GM18909 (cell line): ENCODE results near the gene RBMXL3.

Experiments
- ATAC-seq: cut with Tn5 transposase; IDR thresholded peaks from one replicate; pipeline ENCODE4 v1.9.1; 2021; ENCODE audit warnings: mild to moderate bottlenecking; ENCODE audit not compliant: unreplicated experiment, poor library complexity

The RBMXL3 gene

DNA sequence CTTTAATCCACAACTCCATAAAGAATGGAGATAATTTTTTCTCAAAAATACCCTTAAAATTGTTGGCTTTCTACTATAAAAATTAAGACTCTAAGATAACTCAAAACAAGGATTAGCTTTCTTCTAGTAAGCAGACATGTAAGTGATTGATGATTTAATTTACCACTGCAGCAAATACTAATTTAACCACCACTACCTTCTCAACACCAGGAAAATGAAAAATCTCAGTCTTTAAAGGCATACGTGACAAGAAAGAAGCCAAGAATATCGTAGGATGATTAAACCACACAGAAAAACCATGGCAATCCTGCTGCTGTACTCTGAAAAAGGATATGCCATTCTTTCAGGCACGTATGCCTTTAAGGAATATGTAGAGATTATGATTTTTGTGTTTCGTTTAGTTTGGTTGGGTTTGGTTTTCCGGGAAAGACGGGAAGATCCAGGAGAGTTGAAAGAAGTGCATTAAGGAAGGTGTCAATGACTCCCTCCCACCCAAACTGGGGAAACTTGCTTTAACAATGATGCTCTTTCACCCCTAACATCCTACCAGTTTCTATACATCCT lies 43.8 kb downstream of the RBMXL3 start:
- no peak for ATAC-seq

DNA sequence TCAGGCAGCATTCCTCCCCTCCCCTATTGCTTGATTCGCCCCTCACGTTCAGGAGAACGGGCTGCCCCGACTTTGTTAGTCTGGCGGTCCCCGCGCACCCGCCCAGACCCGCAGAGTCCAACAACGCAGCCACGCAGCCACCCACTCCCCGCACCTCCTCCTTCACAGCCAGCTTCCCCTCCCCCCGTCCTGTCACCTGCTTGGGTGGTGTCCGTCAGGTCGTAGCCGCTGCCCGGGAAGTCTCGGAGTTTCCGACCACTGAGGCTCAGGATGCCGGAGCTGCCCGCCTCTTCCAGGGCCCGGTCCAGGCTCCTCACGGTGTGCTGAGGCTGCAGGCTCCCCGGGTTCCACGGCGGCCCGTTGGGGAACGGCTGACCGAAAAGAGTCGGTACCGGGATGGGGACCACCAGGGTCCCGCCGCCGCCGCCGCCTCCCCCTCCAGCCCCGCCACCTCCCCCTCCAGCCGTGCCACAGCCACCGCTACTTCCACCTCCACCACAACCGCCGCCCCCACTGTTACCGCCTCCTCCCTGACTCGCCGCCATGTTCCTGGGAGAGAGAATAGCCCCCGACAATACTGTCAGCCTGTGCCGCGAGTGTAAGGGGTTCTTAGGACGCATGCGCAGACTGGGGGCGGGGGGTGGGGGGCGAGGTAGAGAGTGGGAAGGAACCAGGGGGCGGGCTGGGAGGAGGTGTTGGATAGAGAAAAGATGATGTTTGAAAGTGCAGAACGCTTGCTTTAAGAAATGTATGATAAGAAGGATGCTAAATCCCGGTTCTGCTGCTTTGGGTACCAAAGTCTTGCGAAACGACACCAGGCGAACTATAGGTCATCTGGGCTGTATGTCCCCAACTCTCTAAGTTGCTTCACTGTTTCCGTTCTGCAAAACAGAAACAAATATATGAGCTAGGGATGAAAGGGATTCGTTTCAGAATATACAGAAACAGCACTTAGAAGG lies 44.6 kb downstream of the RBMXL3 start, which contains the start of gene LRCH2:
TSS of gene LRCH2 (minus strand) at position 600 of the 959 bp plus-strand sequence. CDS start at position 545, 55 bp downstream.
- ATAC-seq: no peak

DNA sequence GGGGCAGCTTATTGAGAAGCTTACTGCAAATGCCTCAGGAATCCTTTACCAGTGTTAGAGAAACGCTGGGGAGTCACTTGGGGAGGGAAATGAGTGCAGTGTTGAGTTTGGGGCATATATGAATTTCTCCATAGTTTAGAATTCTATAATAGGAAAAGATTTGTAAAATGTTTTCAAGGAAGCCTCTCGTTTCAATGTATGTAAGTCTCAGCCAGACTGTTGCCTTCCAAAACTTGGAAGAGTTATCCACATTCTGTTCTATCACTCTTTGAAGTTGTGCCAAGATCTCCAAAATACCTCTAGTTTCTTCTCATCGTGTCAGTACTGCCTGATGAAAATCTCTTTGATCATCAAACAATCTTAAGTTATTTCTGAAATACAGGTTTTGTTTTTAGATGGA lies 45.3 kb downstream of the RBMXL3 start:
- ATAC-seq: no peak

DNA sequence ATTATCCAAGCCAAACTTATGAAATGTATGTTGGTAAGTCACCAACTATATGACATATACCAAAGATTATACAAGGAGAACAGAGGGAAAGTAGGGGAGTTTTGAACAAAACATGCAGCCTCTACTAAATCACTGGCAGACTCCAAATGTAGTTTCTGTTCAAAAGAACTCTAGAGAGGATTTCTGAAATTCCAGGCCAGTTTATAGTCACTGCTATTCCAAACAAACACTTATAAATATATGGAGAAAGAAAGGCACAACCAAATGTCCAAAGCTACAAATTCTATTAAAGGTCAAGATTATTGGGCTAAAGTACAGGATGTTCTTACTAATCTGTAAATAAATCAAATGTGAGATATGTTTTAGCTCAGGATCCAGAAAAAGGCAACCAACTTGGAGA lies 47.4 kb downstream of the RBMXL3 start:
- no peak for ATAC-seq

DNA sequence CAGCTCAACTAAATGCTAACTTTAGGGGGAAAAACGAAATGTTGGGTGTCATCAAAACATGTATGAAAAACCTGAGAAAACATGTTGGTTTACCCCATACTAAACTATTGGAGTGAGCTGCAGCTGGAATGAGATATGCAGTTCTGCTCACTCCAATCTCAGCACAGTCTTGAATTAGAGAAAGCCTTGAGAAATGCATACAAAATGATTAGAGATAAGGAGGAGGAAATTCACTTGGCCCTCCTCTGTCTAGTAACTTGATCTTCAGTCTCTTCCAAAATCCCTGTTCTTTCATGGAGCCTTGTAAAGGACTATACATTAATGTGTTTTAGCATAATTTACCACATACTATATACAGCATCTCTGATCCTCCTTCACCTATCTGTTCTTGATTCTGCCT lies 47.8 kb downstream of the RBMXL3 start:
- no peak for ATAC-seq
